Suppressor macrophage treated with lipopolysaccharide for 4 hours (primary cell): ENCODE data around the gene KCND2.

Experiments used
- DNase-seq: peaks from one replicate; pipeline ENCODE4 v3.0.0-alpha.2; 2020

KCND2 gene

GRCh38 chr7:120412139-120413050 is 139.4 kb downstream of the KCND2 start:
- DNase-seq = no peak

GRCh38 chr7:120413164-120413563 is 140.2 kb downstream of the KCND2 start:
- no peak for DNase-seq

- no peak for DNase-seq
These were observed 144.4 kb downstream of the KCND2 start for GRCh38 chr7:120417244-120417979.

- no peak for DNase-seq
These were observed 148.2 kb downstream of the KCND2 start for GRCh38 chr7:120421151-120421651.

- no peak for DNase-seq
These were observed 158.0 kb downstream of the KCND2 start for GRCh38 chr7:120431016-120431415.

- no peak for DNase-seq
These were observed 163.6 kb downstream of the KCND2 start for GRCh38 chr7:120436487-120437060.

- DNase-seq = no peak
These were observed 168.9 kb downstream of the KCND2 start for GRCh38 chr7:120441850-120442249.

GRCh38 chr7:120442838-120443237 is 169.9 kb downstream of the KCND2 start:
- no peak for DNase-seq

GRCh38 chr7:120444650-120445049 is 171.7 kb downstream of the KCND2 start:
- DNase-seq = no peak

- no peak for DNase-seq
These were observed 172.3 kb downstream of the KCND2 start for GRCh38 chr7:120445276-120445675.

GRCh38 chr7:120452665-120453064 is 179.7 kb downstream of the KCND2 start:
- no peak for DNase-seq

GRCh38 chr7:120456699-120457098 is 183.7 kb downstream of the KCND2 start:
- no peak for DNase-seq

GRCh38 chr7:120460949-120461348 is 188.0 kb downstream of the KCND2 start:
- DNase-seq = no peak

GRCh38 chr7:120462991-120463390 is 190.0 kb downstream of the KCND2 start:
- no peak for DNase-seq

- DNase-seq = no peak
These were observed 191.1 kb downstream of the KCND2 start for GRCh38 chr7:120464104-120464503.

GRCh38 chr7:120467676-120468075 is 194.7 kb downstream of the KCND2 start:
- DNase-seq = no peak

GRCh38 chr7:120468611-120469010 is 195.6 kb downstream of the KCND2 start:
- no peak for DNase-seq

- no peak for DNase-seq
These were observed 199.9 kb downstream of the KCND2 start for GRCh38 chr7:120472892-120473291.

- DNase-seq = no peak
These were observed 200.4 kb downstream of the KCND2 start for GRCh38 chr7:120473352-120473751.

- DNase-seq = no peak
These were observed 203.0 kb downstream of the KCND2 start for GRCh38 chr7:120475994-120476393.

GRCh38 chr7:120480472-120480871 is 207.5 kb downstream of the KCND2 start:
- no peak for DNase-seq

GRCh38 chr7:120480930-120481329 is 208.0 kb downstream of the KCND2 start:
- DNase-seq = no peak

GRCh38 chr7:120486164-120486563 is 213.2 kb downstream of the KCND2 start:
- no peak for DNase-seq

GRCh38 chr7:120502132-120502531 is 229.2 kb downstream of the KCND2 start:
- no peak for DNase-seq
